Keratinocyte (primary cell): ENCODE results near the gene TMEM245.

Source experiments
- EZH2 ChIP-seq: IDR thresholded peaks from one replicate; pipeline ENCODE4 v1.6.1; 2012; ENCODE audit warnings: inconsistent platforms, mild to moderate bottlenecking, low read length, moderate library complexity
- TF ChIP-seq, protein P1 (sequence below), 3 experiments: IDR thresholded peaks in 1 of 3; conservative IDR thresholded peaks in 1 of 3; optimal IDR thresholded peaks in 1 of 3; 2 replicates in 2 of 3; 3 replicates in 1 of 3; pipeline versions ENCODE3 to v1.5.1; 2011; ENCODE audit warnings: low read length in 3 of 3, mild to moderate bottlenecking in 3 of 3, moderate library complexity in 2 of 3, control low read depth in 1 of 3, inconsistent platforms in 1 of 3; ENCODE audit not compliant: insufficient read depth in 2 of 3; ENCODE audit errors: extremely low read depth in 1 of 3

DNA sequence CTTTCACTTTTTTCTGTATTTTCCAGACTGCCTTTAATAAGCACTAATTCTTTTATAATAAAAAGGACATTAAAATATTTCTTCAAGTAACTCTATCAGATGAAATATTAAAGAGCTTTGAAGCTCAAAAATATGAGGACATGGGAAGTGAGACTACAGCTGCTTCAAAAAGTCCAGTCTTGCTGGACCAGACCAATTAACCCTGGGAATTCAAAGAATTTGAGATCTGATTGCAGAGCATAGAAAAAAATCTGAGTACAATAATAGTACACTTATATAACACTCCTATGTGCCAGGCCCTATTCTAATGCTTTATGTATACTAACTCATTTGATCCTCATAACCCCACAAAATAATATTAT lies 9.8 kb downstream of the TMEM245 start:
- TF ChIP-seq, protein P1, sequence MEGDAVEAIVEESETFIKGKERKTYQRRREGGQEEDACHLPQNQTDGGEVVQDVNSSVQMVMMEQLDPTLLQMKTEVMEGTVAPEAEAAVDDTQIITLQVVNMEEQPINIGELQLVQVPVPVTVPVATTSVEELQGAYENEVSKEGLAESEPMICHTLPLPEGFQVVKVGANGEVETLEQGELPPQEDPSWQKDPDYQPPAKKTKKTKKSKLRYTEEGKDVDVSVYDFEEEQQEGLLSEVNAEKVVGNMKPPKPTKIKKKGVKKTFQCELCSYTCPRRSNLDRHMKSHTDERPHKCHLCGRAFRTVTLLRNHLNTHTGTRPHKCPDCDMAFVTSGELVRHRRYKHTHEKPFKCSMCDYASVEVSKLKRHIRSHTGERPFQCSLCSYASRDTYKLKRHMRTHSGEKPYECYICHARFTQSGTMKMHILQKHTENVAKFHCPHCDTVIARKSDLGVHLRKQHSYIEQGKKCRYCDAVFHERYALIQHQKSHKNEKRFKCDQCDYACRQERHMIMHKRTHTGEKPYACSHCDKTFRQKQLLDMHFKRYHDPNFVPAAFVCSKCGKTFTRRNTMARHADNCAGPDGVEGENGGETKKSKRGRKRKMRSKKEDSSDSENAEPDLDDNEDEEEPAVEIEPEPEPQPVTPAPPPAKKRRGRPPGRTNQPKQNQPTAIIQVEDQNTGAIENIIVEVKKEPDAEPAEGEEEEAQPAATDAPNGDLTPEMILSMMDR (optimal IDR thresholded peaks at IDR 0.05 in 1 of 3, IDR thresholded peaks at IDR 0.05 in 1 of 3, conservative IDR thresholded peaks at IDR 0.05 in 1 of 3; ENCODE audit: extremely low read depth in 1 of 3, insufficient read depth in 2 of 3, low read length in 3 of 3), result no peak
- TF ChIP-seq EZH2, result no peak
